HuH-7.5 (cell line): ENCODE data around the gene C19orf25.
"Not testable (repeated sequence)": the region's sequence is repeated elsewhere in the genome, so short reads cannot be mapped to it uniquely, and the experiment has no call there.

Experiments
- DNase-seq: peaks from one replicate; pipeline ENCODE4 v3.0.0; 2011; ENCODE audit warnings: low spot score

The C19orf25 gene

DNA sequence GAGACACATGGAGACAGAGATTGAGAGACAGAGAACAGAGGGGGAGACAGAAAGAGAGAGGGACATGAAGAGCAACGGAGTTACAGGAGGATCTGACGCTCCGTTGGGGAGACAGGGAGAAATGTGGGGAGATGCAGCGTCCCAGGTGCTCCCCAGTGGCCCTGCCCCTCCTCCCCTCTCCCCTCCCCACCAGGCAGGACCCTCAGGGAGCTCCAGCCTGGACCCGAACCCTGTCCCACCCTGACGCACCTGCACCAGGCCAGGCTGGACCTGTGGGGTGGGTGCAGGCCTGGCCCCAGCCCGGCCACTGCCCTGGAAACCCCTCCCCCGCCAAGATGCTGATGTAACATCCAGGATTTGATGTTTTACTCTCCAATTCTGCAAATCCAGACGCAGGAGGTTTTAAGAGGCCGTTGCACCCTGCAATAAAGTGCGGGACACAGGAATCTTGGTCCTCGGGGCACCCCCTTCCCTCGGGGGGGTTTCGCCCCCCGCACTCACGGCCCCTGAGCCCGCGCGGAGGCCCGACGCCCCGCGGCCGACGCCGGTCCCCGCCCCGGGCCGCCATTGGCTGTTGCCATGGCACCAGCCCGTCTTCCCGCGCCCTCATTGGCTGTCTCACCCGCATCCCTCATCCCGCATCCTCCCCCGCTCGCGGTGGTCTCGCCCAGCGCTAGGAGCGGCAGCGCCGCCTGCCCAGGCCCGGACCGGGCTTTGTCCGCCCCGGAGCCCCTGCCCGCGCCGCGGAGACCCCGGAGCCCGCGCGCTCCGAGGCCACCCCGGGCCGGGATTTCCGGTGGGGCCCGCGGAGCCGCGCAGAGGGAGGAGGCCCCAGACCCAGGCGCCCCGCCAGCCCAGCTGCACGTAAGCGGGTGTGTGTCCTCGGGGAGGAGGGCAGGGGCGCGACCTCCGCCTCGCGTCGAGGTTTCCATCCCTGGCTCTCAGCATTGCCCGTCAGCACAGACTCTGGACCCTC is 29.3 kb downstream of the C19orf25 start, which contains the start of gene APC2:
Gene APC2, plus strand, starts transcription at position 655 of the 976 bp plus-strand sequence. CDS start 2,881 bp downstream, outside the sequence.
- no peak for DNase-seq

GRCh38 chr19:1447944-1448343 is 31.1 kb downstream of the C19orf25 start:
- no peak for DNase-seq

DNA sequence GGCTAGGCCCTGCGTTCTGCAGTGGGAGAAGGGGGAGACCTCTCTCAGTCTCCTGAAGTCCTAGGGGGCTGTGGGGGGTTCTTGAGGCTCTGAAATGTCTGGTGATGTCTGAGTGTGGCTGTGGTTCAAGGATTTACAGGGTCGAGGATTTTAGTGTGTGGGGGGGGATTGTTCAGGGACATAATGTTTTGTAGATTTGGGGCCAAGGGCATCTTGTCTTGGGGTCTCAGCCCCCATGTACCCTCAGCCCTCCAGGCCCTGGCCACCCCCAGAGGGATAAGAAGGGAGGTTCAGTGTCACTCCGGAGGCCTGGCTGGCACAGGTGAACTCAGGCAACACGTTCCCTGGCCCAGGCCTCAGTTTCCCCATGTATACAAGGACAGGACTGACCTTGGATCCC is 31.5 kb downstream of the C19orf25 start:
- no peak for DNase-seq

DNA sequence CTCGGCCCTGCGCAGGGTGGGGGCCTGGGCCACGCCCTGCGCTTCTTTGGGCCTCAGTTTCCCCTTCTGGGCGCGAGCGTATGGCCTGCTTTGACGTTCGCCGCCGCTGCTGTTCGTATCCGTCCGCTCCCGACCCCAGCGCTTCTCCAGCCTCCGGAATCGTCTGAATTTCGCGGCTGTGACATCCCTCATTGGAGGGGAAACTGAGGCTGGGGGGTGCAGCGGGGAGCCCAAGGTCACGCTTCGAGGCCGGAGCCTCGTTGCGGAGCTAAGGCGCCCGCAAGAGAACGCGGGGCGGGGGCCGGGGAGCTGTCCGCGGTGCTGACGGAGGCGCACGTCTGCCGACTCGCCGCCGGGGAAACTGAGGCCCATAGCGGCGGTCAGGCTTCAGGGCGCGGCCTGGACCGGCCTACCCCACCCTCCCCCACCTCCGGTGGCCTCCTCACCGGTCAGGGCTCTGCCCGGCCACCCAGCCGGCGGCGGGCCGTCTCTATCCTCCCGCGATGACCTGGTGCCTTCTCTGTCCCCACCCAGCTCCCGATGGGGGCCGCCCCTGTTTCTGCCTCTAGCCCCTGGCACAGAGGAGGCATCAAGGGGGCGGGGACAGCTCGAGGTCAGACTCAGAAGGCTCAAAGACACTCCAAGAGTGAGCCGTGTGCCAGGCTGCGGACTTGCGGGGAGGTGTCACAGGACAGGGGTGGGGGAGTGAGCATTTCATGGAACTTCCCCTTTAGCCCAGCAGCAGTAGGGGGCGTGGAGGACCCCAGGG is 32.1 kb downstream of the C19orf25 start:
- DNase-seq: no peak

DNA sequence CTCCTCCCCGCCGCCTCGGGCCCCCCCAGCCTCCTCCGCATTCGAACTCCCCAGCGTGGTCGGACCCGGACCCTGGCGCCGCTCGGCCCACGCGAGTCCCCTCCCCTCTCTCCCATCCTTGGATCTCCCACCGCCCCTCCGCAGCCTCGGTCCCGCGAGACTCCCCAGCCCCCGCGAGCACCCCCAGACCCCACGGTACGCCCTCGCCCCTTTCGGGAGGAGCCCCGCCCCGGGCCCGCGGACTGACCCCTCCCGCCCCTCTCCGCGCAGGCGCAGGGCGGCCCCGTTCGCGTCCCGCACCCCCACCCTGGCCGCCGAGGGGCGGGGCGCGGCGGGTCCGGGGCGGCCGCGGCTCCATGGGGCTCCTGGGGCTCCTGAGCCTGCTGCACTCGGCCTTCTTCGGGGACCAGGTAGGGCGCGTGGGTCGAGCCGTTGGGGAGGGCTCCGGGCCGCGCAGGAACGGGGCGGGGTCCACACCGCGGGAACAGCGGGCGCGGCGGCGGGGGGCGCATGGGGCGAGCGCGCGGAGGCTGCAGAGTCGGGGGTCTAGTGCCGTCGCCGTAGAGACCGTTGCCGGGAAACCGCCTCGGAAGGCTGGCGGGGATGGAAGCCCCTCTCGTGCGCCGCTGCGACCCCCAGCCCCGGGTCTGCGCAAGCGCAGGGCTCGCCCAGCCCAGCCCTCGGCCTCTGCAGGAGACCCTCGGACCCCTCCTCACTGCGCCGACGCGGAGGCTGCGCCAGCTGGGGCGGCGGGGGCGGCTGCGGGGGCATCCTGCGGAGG is 32.9 kb downstream of the C19orf25 start:
- DNase-seq: peak; percentile 97

DNA sequence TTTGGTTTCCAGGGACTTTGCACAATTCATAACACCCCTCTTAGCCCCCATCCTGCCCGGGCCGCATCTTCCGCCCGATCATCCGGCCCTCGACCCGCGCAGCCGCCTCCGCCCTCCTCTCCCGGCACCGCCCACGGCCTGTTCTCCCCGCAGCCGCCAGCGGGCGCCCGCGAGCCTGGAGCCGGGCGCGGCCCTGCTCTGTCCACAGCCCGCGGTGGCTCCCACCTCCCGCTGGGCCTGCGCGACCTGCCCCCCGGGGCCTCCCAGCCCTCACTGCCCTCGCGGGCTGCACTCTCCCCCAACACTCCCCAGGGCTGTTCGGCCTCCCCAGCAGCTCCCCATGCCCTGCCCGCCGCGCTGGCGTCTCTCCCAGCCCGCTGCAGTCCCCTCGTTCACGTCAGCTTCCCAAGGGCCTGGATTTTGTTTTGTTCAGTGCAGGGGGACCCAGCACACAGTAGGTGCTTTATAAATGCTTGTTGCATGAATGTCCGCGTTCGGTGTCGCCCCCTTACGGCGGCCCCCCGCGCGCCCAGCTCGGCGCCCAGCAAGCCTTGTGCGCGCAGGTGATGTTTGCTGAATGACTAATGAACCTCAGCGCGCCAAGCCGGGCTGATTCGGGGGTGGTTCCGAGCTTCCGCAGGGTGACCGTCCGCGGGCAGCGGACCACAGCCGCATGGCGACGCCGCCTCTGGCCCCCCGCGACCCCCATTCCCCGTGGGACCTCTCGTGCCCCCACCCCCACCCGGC is 33.7 kb downstream of the C19orf25 start:
- peak; percentile 99 for DNase-seq

DNA sequence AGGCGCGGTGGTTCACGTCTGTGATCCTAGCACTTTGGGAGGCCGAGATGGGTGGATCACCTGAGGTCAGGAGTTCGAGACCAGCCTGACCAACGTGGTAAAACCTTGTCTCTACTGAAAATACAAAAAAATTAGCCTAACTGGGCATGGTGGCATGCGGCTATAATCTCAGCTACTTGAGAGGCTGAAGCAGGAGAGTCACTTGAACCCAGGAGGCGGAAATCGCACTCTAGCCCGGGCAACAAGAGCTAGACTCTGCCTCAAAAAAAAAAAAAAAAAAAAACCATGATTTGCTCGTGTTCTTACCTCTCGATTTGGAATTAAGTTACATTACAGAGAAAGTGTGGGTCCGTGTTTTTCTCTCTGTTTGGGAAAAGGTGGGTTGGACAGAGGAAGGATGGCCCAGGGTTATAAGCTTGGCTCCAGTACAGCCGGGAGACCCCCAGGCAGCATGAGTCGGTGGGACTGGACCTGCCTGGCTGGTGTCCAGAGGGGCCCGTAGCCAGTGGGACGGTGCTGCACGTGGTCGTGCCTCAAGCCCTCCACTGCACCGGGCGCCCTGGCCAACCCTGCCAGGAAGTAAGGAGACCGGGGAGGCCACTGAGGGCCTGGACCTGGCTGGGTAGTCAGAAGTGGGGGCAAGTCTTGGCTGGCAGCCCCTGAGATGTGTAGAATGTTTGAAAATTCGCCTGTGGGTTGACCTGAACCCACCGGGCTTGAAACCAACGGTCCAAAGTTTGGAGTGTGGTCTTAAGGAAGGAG is 37.2 kb downstream of the C19orf25 start:
- no peak for DNase-seq

- DNase-seq: no peak
These were observed 38.0 kb downstream of the C19orf25 start for GRCh38 chr19:1441022-1441426.

- no peak for DNase-seq
These were observed 38.6 kb downstream of the C19orf25 start for GRCh38 chr19:1440418-1440801.

DNA sequence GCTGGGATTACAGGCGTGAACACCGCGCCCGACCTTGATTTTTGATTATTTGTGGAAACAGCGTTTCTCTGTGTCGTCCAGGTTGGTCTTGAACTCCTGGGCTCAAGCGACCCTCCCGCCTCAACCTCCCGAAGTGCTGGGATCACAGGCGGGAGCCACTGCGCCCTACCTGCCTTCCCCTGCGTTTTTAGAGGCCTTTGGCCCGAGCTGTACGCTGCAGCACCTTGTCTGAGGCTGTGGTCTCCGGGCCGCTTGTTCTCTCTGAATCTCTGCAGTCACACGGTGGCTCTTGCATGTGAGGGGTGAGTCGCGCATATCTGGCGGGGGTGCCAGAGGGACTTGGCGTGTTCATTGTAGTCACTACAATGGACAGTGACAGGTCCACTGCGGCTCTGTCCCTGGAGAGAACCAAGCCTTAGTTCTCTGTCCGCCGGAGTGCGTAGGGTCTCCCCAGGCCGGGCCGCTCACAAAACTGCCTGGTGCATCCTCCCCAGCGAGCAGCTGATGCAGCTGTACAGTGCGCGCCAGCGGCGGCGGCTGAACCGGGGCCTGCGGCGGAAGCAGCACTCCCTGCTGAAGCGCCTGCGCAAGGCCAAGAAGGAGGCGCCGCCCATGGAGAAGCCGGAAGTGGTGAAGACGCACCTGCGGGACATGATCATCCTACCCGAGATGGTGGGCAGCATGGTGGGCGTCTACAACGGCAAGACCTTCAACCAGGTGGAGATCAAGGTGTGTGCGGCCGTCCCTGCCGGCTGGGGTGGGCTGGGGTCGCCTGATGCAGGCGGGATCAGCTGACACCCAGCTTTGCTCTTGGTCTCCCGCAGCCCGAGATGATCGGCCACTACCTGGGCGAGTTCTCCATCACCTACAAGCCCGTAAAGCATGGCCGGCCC is 39.2 kb downstream of the C19orf25 start:
- not testable (repeated sequence) for DNase-seq

GRCh38 chr19:1438933-1439354 is 40.1 kb downstream of the C19orf25 start:
- DNase-seq: no peak

DNA sequence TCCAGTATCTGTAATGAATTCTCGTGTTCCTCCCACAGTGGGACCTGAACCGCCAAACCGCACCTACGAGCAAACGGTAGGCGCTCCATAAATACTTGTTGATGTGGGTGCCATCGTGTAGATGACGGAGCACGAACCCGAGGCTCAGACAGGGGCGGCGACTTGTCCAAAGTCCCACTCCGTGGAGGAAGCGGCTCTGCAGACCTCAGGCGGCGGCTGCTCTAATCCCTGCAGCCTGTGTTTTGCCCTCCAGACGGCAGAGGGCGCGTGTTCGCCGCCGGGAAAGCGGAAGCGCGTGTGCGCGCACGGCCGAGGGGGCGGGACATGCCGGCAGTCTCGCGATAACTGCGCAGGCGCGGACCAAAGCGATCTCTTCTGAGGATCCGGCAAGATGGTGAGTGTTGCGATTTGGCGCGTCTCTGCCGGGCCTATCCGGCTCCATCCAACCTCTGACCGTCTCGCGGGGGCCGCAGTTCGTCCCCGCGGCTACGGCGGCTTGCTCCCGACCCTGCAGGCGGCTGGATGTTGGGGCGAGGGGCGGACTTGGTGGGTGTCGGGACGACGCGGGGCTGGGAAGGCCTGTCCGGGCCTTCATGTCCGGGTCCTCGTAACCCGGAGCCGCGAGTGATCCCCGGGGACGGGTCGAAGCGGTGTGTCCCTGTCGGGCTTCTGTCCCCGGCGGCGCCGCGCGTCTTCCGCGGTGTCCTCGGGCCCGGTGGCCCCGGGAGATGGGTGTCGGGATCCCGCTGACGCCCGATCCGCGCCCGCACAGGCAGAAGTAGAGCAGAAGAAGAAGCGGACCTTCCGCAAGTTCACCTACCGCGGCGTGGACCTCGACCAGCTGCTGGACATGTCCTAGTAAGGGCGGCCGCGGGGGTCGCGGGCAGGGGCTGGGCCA is 40.7 kb downstream of the C19orf25 start, which contains the start of gene RPS15:
Gene RPS15, plus strand, starts transcription at position 362 of the 898 bp plus-strand sequence. Its CDS starts 30 bp downstream, at position 392.
- peak; percentile 96 for DNase-seq

GRCh38 chr19:1437609-1438008 is 41.4 kb downstream of the C19orf25 start:
- DNase-seq: no peak

- DNase-seq: no peak
These were observed 43.5 kb downstream of the C19orf25 start for GRCh38 chr19:1435378-1435989.

GRCh38 chr19:1434577-1435060 is 44.4 kb downstream of the C19orf25 start:
- no peak for DNase-seq

DNA sequence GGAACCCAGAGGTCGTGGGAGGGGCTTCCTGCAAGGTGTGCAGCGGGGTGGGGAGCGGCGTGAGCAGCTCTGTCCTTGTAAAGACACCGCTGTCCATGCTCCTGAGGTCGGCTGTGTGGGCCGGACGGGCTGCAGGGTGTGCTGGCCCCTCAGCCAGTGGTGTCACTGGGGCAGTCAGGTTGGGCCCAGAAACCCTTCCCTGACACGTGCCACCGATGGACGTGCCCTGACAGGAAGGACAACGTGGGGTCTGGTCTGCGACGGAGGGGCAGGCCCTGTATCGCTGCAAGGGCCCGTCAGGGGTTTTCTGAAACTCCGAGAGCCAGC is 45.0 kb downstream of the C19orf25 start:
- DNase-seq: no peak

GRCh38 chr19:1433119-1434039 is 45.6 kb downstream of the C19orf25 start:
- no peak for DNase-seq
